ENCODE measurements around the gene CEP76.
"Not testable (repeated sequence)": the region's sequence is repeated elsewhere in the genome, so short reads cannot be mapped to it uniquely, and the experiment has no call there.

The CEP76 gene

GRCh38 chr18:12640881-12641200, 61.7 kb downstream of the CEP76 start:
- DNase-seq = no peak

- no peak for DNase-seq
Measured at GRCh38 chr18:12639990-12640880, 62.3 kb downstream of the CEP76 start.

GRCh38 chr18:12638644-12639124, 63.8 kb downstream of the CEP76 start:
- no peak for DNase-seq

- DNase-seq = no peak
Measured at GRCh38 chr18:12637901-12638643, 64.5 kb downstream of the CEP76 start.

GRCh38 chr18:12637393-12637792, 65.1 kb downstream of the CEP76 start:
- no peak for DNase-seq

GRCh38 chr18:12631831-12632477, 70.6 kb downstream of the CEP76 start:
- no peak for DNase-seq

- DNase-seq = no peak
Measured at GRCh38 chr18:12630136-12630535, 72.4 kb downstream of the CEP76 start.

GRCh38 chr18:12628706-12629702, 73.5 kb downstream of the CEP76 start:
- DNase-seq = no peak

GRCh38 chr18:12627199-12627598, 75.3 kb downstream of the CEP76 start:
- not testable (repeated sequence) for DNase-seq

- DNase-seq = no peak
Measured at GRCh38 chr18:12625241-12625640, 77.3 kb downstream of the CEP76 start.
